Activated CD8-positive, alpha-beta memory T cell treated with anti-CD3 and anti-CD28 coated beads for 48 hours (primary cell): ENCODE measurements around the gene CYP11A1.

Source experiments
- DNase-seq, 3 experiments: peaks; one replicate each; pipeline ENCODE4 v3.0.0-alpha.2; 2020; ENCODE audit warnings: low read depth in 2 of 3, low spot score in 2 of 3

The CYP11A1 gene

GRCh38 chr15:74350295-74351275 is 16.9 kb downstream of the CYP11A1 start:
- DNase-seq, result no peak

- DNase-seq, result no peak
These were observed 18.1 kb downstream of the CYP11A1 start for GRCh38 chr15:74349241-74349778.

- no peak for DNase-seq
These were observed 19.6 kb downstream of the CYP11A1 start for GRCh38 chr15:74347757-74348250.

- peak in 1 of 3 experiments; percentile 19 for DNase-seq
These were observed 22.4 kb downstream of the CYP11A1 start for GRCh38 chr15:74345051-74345450.

GRCh38 chr15:74343797-74344127 is 23.7 kb downstream of the CYP11A1 start:
- DNase-seq, result no peak

- no peak for DNase-seq
These were observed 24.2 kb downstream of the CYP11A1 start for GRCh38 chr15:74343127-74343796.

GRCh38 chr15:74340150-74340549 is 27.3 kb downstream of the CYP11A1 start:
- DNase-seq, result no peak

GRCh38 chr15:74339371-74339770 is 28.1 kb downstream of the CYP11A1 start:
- DNase-seq, result no peak

GRCh38 chr15:74338676-74339075 is 28.8 kb downstream of the CYP11A1 start:
- no peak for DNase-seq

- no peak for DNase-seq
These were observed 29.7 kb downstream of the CYP11A1 start for GRCh38 chr15:74337607-74338211.

GRCh38 chr15:74337146-74337545 is 30.3 kb downstream of the CYP11A1 start:
- no peak for DNase-seq

GRCh38 chr15:74336061-74337005 is 31.1 kb downstream of the CYP11A1 start:
- DNase-seq, result no peak

- DNase-seq, result no peak
These were observed 32.0 kb downstream of the CYP11A1 start for GRCh38 chr15:74335396-74335795.

- no peak for DNase-seq
These were observed 33.3 kb downstream of the CYP11A1 start for GRCh38 chr15:74334127-74334526.

GRCh38 chr15:74333662-74334061 is 33.8 kb downstream of the CYP11A1 start:
- no peak for DNase-seq

GRCh38 chr15:74333093-74333492 is 34.4 kb downstream of the CYP11A1 start:
- no peak for DNase-seq

- no peak for DNase-seq
These were observed 34.8 kb downstream of the CYP11A1 start for GRCh38 chr15:74332611-74333010.

GRCh38 chr15:74332011-74332410 is 35.4 kb downstream of the CYP11A1 start:
- no peak for DNase-seq

GRCh38 chr15:74330861-74331408 is 36.5 kb downstream of the CYP11A1 start:
- DNase-seq, result no peak
